ENCODE data around the gene DLGAP1.

DLGAP1 gene

GRCh38 chr18:3948958-3949357 is 506.1 kb downstream of the DLGAP1 start:
- no peaks in the 10 kb centered on the region for H3K36me3 ChIP-seq (ENCODE audit: control insufficient read depth, insufficient read depth, low read length)
- H3K27me3 ChIP-seq (replicated peaks; ENCODE audit: control insufficient read depth, insufficient read depth, low read length, poor library complexity, severe bottlenecking): no peaks in the 10 kb centered on the region
- H3K4me3 ChIP-seq (ENCODE audit: insufficient read depth, low read depth, low read length, poor library complexity, severe bottlenecking): no peak overlapping the region
- H3K9me3 ChIP-seq (ENCODE audit: control insufficient read depth, low read length): no peaks in the 10 kb centered on the region
- DNase-seq: no peak
- H3K27ac ChIP-seq (ENCODE audit: insufficient read depth, low read length, poor library complexity, severe bottlenecking): no peak overlapping the region
- H3K4me1 ChIP-seq (ENCODE audit: control insufficient read depth, insufficient read depth, low read length, poor library complexity, severe bottlenecking): no peaks in the 10 kb centered on the region

DNA sequence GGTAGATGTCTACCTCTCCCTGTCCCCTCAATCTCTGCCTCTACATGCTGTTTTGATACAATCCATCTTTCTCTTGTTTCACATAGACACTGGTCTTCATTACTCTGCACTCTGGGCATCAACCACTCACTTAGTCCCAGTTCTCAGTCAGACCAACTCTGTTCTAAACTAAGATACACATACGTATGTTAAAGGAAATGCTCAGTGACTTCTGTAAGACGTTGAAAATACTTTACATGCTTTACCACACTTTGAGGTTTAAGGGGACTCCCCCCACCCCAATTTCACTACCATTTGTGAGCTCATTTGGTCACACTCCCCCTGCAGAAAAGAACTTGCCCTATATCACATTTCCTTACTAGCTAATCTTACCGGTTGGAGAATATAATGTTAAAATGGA is 507.7 kb downstream of the DLGAP1 start:
- H3K4me1 ChIP-seq (ENCODE audit: control insufficient read depth, insufficient read depth, low read length, poor library complexity, severe bottlenecking): no peaks in the 10 kb centered on the region

DNA sequence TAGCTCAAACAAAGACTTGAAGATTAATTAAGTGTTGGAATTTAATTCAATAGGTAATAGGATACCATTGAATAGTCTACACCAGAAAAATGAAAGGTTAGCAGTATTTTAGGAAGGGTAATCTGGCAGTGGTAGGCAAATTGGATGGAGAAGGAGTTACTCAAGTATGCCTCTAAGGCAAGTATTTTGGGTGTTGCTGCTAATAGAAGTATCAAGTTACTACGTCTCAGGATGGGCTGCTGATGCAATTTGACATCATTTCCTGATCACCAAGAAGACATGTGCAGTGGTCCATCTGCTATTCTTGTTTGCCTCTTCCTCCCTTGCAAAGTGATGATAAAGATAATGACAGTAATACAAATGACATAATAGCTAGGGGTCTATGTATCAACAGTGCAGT is 519.8 kb downstream of the DLGAP1 start:
- H3K36me3 ChIP-seq (ENCODE audit: control insufficient read depth, insufficient read depth, low read length): no peaks in the 10 kb centered on the region
- no peak overlapping the region for H3K27ac ChIP-seq (ENCODE audit: insufficient read depth, low read length, poor library complexity, severe bottlenecking)
- H3K4me1 ChIP-seq (ENCODE audit: control insufficient read depth, insufficient read depth, low read length, poor library complexity, severe bottlenecking): no peaks in the 10 kb centered on the region
- no peak overlapping the region for H3K4me3 ChIP-seq (ENCODE audit: insufficient read depth, low read depth, low read length, poor library complexity, severe bottlenecking)
- H3K27me3 ChIP-seq (replicated peaks; ENCODE audit: control insufficient read depth, insufficient read depth, low read length, poor library complexity, severe bottlenecking): no peaks in the 10 kb centered on the region
- no peak for DNase-seq
- H3K9me3 ChIP-seq (ENCODE audit: control insufficient read depth, low read length): no peaks in the 10 kb centered on the region

More for the DNA sequence above, 507.7 kb downstream of the DLGAP1 start:
- no peak overlapping the region for H3K27ac ChIP-seq (ENCODE audit: insufficient read depth, low read length, poor library complexity, severe bottlenecking)
- no peak overlapping the region for H3K4me3 ChIP-seq (ENCODE audit: insufficient read depth, low read depth, low read length, poor library complexity, severe bottlenecking)
- no peaks in the 10 kb centered on the region for H3K9me3 ChIP-seq (ENCODE audit: control insufficient read depth, low read length)
- no peak for DNase-seq
- no peaks in the 10 kb centered on the region for H3K36me3 ChIP-seq (ENCODE audit: control insufficient read depth, insufficient read depth, low read length)
- no peaks in the 10 kb centered on the region for H3K27me3 ChIP-seq (replicated peaks; ENCODE audit: control insufficient read depth, insufficient read depth, low read length, poor library complexity, severe bottlenecking)

DNA sequence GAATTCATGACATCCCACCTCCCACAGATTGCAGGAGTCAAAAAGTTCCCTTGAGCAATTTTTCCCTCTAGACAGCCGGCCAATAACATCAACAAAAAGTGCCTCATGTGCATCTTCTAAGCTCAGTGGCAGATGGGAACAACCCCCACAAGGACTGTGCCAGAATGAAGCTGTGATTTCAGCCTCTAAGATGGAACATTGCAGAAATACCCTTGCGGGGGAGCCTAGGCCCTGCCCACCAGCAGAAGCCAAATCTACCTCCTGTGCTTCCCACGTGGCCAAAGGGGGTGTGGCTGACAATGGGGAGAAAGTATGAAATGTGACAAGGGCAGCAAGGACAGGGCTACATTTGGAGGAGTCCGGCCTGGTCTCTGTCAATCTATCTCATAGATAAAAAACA is 522.8 kb downstream of the DLGAP1 start:
- H3K27me3 ChIP-seq (replicated peaks; ENCODE audit: control insufficient read depth, insufficient read depth, low read length, poor library complexity, severe bottlenecking): no peaks in the 10 kb centered on the region
- H3K9me3 ChIP-seq (ENCODE audit: control insufficient read depth, low read length): no peaks in the 10 kb centered on the region
- H3K4me1 ChIP-seq (ENCODE audit: control insufficient read depth, insufficient read depth, low read length, poor library complexity, severe bottlenecking): no peaks in the 10 kb centered on the region
- H3K36me3 ChIP-seq (ENCODE audit: control insufficient read depth, insufficient read depth, low read length): no peaks in the 10 kb centered on the region
- no peak for DNase-seq
- H3K27ac ChIP-seq (ENCODE audit: insufficient read depth, low read length, poor library complexity, severe bottlenecking): no peak overlapping the region
- no peak overlapping the region for H3K4me3 ChIP-seq (ENCODE audit: insufficient read depth, low read depth, low read length, poor library complexity, severe bottlenecking)

GRCh38 chr18:3931542-3932112 is 523.5 kb downstream of the DLGAP1 start:
- H3K27ac ChIP-seq (ENCODE audit: insufficient read depth, low read length, poor library complexity, severe bottlenecking): no peak overlapping the region

GRCh38 chr18:3931013-3931315 is 524.1 kb downstream of the DLGAP1 start:
- no peaks in the 10 kb centered on the region for H3K4me1 ChIP-seq (ENCODE audit: control insufficient read depth, insufficient read depth, low read length, poor library complexity, severe bottlenecking)
- no peak overlapping the region for H3K4me3 ChIP-seq (ENCODE audit: insufficient read depth, low read depth, low read length, poor library complexity, severe bottlenecking)
- no peaks in the 10 kb centered on the region for H3K27me3 ChIP-seq (replicated peaks; ENCODE audit: control insufficient read depth, insufficient read depth, low read length, poor library complexity, severe bottlenecking)
- no peak overlapping the region for H3K27ac ChIP-seq (ENCODE audit: insufficient read depth, low read length, poor library complexity, severe bottlenecking)
- no peaks in the 10 kb centered on the region for H3K36me3 ChIP-seq (ENCODE audit: control insufficient read depth, insufficient read depth, low read length)
- H3K9me3 ChIP-seq (ENCODE audit: control insufficient read depth, low read length): no peaks in the 10 kb centered on the region
- DNase-seq: no peak

More at GRCh38 chr18:3931542-3932112, 523.5 kb downstream of the DLGAP1 start:
- Histone ChIP-seq H3K27me3 (replicated peaks; ENCODE audit: control insufficient read depth, insufficient read depth, low read length, poor library complexity, severe bottlenecking) (no peaks in the 10 kb centered on the region), H3K4me3 (ENCODE audit: insufficient read depth, low read depth, low read length, poor library complexity, severe bottlenecking) (no peak overlapping the region), H3K4me1 (ENCODE audit: control insufficient read depth, insufficient read depth, low read length, poor library complexity, severe bottlenecking) (no peaks in the 10 kb centered on the region), H3K36me3 (ENCODE audit: control insufficient read depth, insufficient read depth, low read length) (no peaks in the 10 kb centered on the region), H3K9me3 (ENCODE audit: control insufficient read depth, low read length) (no peaks in the 10 kb centered on the region)
- no peak for DNase-seq

- H3K9me3 ChIP-seq (ENCODE audit: control insufficient read depth, low read length): no peaks in the 10 kb centered on the region
Observed at GRCh38 chr18:3930126-3931012, 524.7 kb downstream of the DLGAP1 start.

DNA sequence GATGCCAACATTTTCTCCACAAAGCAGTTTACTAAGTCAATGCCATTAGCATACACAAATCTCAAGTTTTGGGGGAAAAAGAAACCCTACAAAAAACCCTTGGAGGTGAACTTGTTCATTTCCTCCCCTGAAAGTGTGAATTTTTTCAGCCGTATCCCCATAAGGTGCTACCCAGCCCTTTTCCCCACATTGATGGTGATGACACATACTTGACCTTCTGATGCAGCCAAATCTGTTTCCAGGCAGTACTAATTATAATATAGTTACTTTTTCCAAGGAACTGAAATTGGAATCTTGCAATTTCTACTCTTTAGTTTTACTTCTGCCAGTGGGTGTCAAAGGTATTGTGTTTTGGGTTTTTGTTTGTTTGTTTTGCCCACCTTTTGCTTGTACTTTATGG is 530.7 kb downstream of the DLGAP1 start:
- no peak overlapping the region for H3K4me3 ChIP-seq (ENCODE audit: insufficient read depth, low read depth, low read length, poor library complexity, severe bottlenecking)
- H3K36me3 ChIP-seq (ENCODE audit: control insufficient read depth, insufficient read depth, low read length): no peaks in the 10 kb centered on the region
- H3K4me1 ChIP-seq (ENCODE audit: control insufficient read depth, insufficient read depth, low read length, poor library complexity, severe bottlenecking): no peaks in the 10 kb centered on the region
- H3K9me3 ChIP-seq (ENCODE audit: control insufficient read depth, low read length): no peaks in the 10 kb centered on the region
- no peak for DNase-seq
- H3K27me3 ChIP-seq (replicated peaks; ENCODE audit: control insufficient read depth, insufficient read depth, low read length, poor library complexity, severe bottlenecking): no peaks in the 10 kb centered on the region
- no peak overlapping the region for H3K27ac ChIP-seq (ENCODE audit: insufficient read depth, low read length, poor library complexity, severe bottlenecking)

More at GRCh38 chr18:3930126-3931012, 524.7 kb downstream of the DLGAP1 start:
- no peak overlapping the region for H3K27ac ChIP-seq (ENCODE audit: insufficient read depth, low read length, poor library complexity, severe bottlenecking)
- no peak for DNase-seq
- H3K4me3 ChIP-seq (ENCODE audit: insufficient read depth, low read depth, low read length, poor library complexity, severe bottlenecking): no peak overlapping the region
- H3K4me1 ChIP-seq (ENCODE audit: control insufficient read depth, insufficient read depth, low read length, poor library complexity, severe bottlenecking): no peaks in the 10 kb centered on the region
- no peaks in the 10 kb centered on the region for H3K27me3 ChIP-seq (replicated peaks; ENCODE audit: control insufficient read depth, insufficient read depth, low read length, poor library complexity, severe bottlenecking)
- H3K36me3 ChIP-seq (ENCODE audit: control insufficient read depth, insufficient read depth, low read length): no peaks in the 10 kb centered on the region

DNA sequence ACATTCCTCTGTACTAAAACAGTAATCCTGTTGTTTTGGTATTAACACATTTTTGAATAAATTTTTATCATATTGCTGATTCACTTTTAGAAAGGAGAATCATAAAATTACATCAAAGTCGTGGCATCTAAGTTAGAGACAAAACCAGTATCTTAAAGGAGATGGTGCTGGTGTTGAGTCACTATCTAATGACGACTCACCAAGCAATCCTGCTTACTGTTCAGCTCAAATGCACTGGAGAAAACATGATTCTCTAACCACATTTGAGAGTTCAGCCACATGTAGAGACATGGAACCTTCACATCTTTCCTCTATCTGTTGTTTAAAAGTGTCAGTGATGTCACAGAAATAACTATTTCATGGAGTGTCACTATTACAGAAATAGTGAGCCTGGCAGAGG is 531.4 kb downstream of the DLGAP1 start:
- H3K36me3 ChIP-seq (ENCODE audit: control insufficient read depth, insufficient read depth, low read length): no peaks in the 10 kb centered on the region
- no peak overlapping the region for H3K4me3 ChIP-seq (ENCODE audit: insufficient read depth, low read depth, low read length, poor library complexity, severe bottlenecking)
- no peaks in the 10 kb centered on the region for H3K27me3 ChIP-seq (replicated peaks; ENCODE audit: control insufficient read depth, insufficient read depth, low read length, poor library complexity, severe bottlenecking)
- no peaks in the 10 kb centered on the region for H3K9me3 ChIP-seq (ENCODE audit: control insufficient read depth, low read length)
- no peak overlapping the region for H3K27ac ChIP-seq (ENCODE audit: insufficient read depth, low read length, poor library complexity, severe bottlenecking)
- no peaks in the 10 kb centered on the region for H3K4me1 ChIP-seq (ENCODE audit: control insufficient read depth, insufficient read depth, low read length, poor library complexity, severe bottlenecking)
- no peak for DNase-seq

DNA sequence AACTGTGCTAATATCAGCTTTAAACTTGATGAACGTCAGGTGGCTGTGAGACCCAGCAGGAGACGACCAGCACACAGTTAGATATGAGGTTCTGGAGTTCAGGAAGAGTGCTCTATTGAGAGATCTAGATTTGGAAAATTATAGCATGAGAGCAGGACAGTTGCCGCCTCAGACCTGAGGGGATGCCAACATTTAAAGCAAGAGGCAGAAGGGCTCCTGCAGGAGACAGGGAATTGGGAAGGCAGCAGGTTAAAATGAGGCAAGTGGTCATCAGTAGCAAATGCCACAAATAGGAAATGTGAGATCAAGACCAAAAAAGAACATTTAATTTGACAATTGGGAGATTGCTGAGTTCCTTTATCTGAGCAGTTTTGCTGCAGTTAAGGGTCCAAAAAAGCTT is 533.3 kb downstream of the DLGAP1 start:
- Histone ChIP-seq H3K36me3 (ENCODE audit: control insufficient read depth, insufficient read depth, low read length) (no peaks in the 10 kb centered on the region), H3K4me1 (ENCODE audit: control insufficient read depth, insufficient read depth, low read length, poor library complexity, severe bottlenecking) (no peaks in the 10 kb centered on the region), H3K27ac (ENCODE audit: insufficient read depth, low read length, poor library complexity, severe bottlenecking) (no peak overlapping the region), H3K27me3 (replicated peaks; ENCODE audit: control insufficient read depth, insufficient read depth, low read length, poor library complexity, severe bottlenecking) (no peaks in the 10 kb centered on the region), H3K9me3 (ENCODE audit: control insufficient read depth, low read length) (no peaks in the 10 kb centered on the region), H3K4me3 (ENCODE audit: insufficient read depth, low read depth, low read length, poor library complexity, severe bottlenecking) (no peak overlapping the region)
- no peak for DNase-seq

Measured in effector memory CD4-positive, alpha-beta T cell (primary cell).